ENCODE measurements around the gene NDUFC2. TPM values are rescaled to one million over a fixed set of nuclear protein-coding genes. Genes with fewer than 3 reads are reported as not detected.

The NDUFC2 gene
- total and polyA plus RNA-seq, 2 donors (not counting 1 experiment from before 2014, with no cell fraction given), result 49.0 to 65.0 TPM

GRCh38 chr11:78065203-78065602, 14.5 kb downstream of the NDUFC2 start:
- ChIA-PET CTCF (no interaction called here), POLR2A (no interaction called here)
- DNase-seq, result no peak
- H3K4me2 ChIP-seq (replicated peaks; ENCODE audit: low read depth, low read length, poor library complexity, severe bottlenecking), result no peak overlapping the region
- no peaks in the 10 kb centered on the region for H3K27me3 ChIP-seq (replicated peaks in 1 of 4; ENCODE audit: control extremely low read depth in 1 of 4, control insufficient read depth in 3 of 4, insufficient read depth in 4 of 4, low read length in 3 of 4)
- H3K4me1 ChIP-seq (ENCODE audit: control insufficient read depth in 2 of 2, insufficient read depth in 2 of 2, low read length in 2 of 2), result no peaks in the 10 kb centered on the region
- no peaks in the 10 kb centered on the region for H4K20me1 ChIP-seq (ENCODE audit: control insufficient read depth, insufficient read depth, low read length, poor library complexity, severe bottlenecking)
- H2AFZ ChIP-seq (ENCODE audit: insufficient read depth, low read depth, low read length, poor library complexity, severe bottlenecking), result no peak overlapping the region
- no peak overlapping the region for H3K9ac ChIP-seq (ENCODE audit: low read length)
- H3K27ac Mint-ChIP-seq, result no peak overlapping the region
- H3K9me3 Mint-ChIP-seq (ENCODE audit: insufficient read depth), result no peaks in the 10 kb centered on the region
- H3K27me3 Mint-ChIP-seq, result no peaks in the 10 kb centered on the region
- no peak for TF ChIP-seq EZH2 (IDR thresholded peaks at IDR 0.05; ENCODE audit: borderline replicate concordance, insufficient read depth, low read depth, low read length, poor library complexity, severe bottlenecking)
- TF ChIP-seq CTCF (IDR thresholded peaks at IDR 0.05), result no peak
- H3K4me1 Mint-ChIP-seq, result no peaks in the 10 kb centered on the region
- no peak overlapping the region for H3K4me3 ChIP-seq (ENCODE audit: control extremely low read depth in 1 of 5, extremely low read depth in 1 of 5, insufficient read depth in 1 of 5, low read depth in 2 of 5, low read length in 4 of 5)
- H3K79me2 ChIP-seq (ENCODE audit: control insufficient read depth, insufficient read depth, low read length), result no peaks in the 10 kb centered on the region
- no peak for ATAC-seq (ENCODE audit: low read depth)
- no peaks in the 10 kb centered on the region for H3K9me3 ChIP-seq (ENCODE audit: control extremely low read depth in 1 of 3, control insufficient read depth in 2 of 3, insufficient read depth in 1 of 3, low read length in 2 of 3)
- intact Hi-C loops (cut with micrococcal nuclease), result no loop called here
- no peak overlapping the region for H3K27ac ChIP-seq (ENCODE audit: low read length in 2 of 2)
- H3K4me3 Mint-ChIP-seq, result no peak overlapping the region
- H3K36me3 ChIP-seq (replicated peaks in 1 of 2; ENCODE audit: control extremely low read depth in 1 of 2, control insufficient read depth in 1 of 2, extremely low read depth in 1 of 2, insufficient read depth in 2 of 2, low read length in 1 of 2), result peaks cover 4 to 21% of the 10 kb centered on the region in 2 experiments
- WGBS (ENCODE audit: insufficient coverage), result 80% methylated on average over 1 of the region's 2 CpGs

- ATAC-seq (ENCODE audit: low read depth), result no peak
- 89% methylated on average over 12 of the region's 14 CpGs for WGBS (ENCODE audit: insufficient coverage)
- no peaks in the 10 kb centered on the region for H3K9me3 ChIP-seq (ENCODE audit: control extremely low read depth in 1 of 3, control insufficient read depth in 2 of 3, insufficient read depth in 1 of 3, low read length in 2 of 3)
- no peak within 1 kb of the TSS for H3K27ac Mint-ChIP-seq
- no peaks in the 10 kb centered on the region for H3K27me3 ChIP-seq (replicated peaks in 1 of 4; ENCODE audit: control extremely low read depth in 1 of 4, control insufficient read depth in 3 of 4, insufficient read depth in 4 of 4, low read length in 3 of 4)
- no peaks in the 10 kb centered on the region for H3K4me1 ChIP-seq (ENCODE audit: control insufficient read depth in 2 of 2, insufficient read depth in 2 of 2, low read length in 2 of 2)
- no peaks in the 10 kb centered on the region for H3K4me1 Mint-ChIP-seq
- intact Hi-C loops (cut with micrococcal nuclease), result no loop called here
- no peak for DNase-seq
- no peaks in the 10 kb centered on the region for H3K79me2 ChIP-seq (ENCODE audit: control insufficient read depth, insufficient read depth, low read length)
- no peak within 1 kb of the TSS for H3K4me2 ChIP-seq (replicated peaks; ENCODE audit: low read depth, low read length, poor library complexity, severe bottlenecking)
- no peak for TF ChIP-seq EZH2 (IDR thresholded peaks at IDR 0.05; ENCODE audit: borderline replicate concordance, insufficient read depth, low read depth, low read length, poor library complexity, severe bottlenecking)
- TF ChIP-seq CTCF (IDR thresholded peaks at IDR 0.05), result no peak
- no peak within 1 kb of the TSS for H3K4me3 Mint-ChIP-seq
- H3K27ac ChIP-seq (ENCODE audit: low read length in 2 of 2), result no peak within 1 kb of the TSS
- no peaks in the 10 kb centered on the region for H3K27me3 Mint-ChIP-seq
- H3K9ac ChIP-seq (ENCODE audit: low read length), result no peak within 1 kb of the TSS
- H3K9me3 Mint-ChIP-seq (ENCODE audit: insufficient read depth), result no peaks in the 10 kb centered on the region
- no peak within 1 kb of the TSS for H3K4me3 ChIP-seq (ENCODE audit: control extremely low read depth in 1 of 5, extremely low read depth in 1 of 5, insufficient read depth in 1 of 5, low read depth in 2 of 5, low read length in 4 of 5)
- POLR2A ChIA-PET, result no interaction called here
- H3K36me3 ChIP-seq (replicated peaks in 1 of 2; ENCODE audit: control extremely low read depth in 1 of 2, control insufficient read depth in 1 of 2, extremely low read depth in 1 of 2, insufficient read depth in 2 of 2, low read length in 1 of 2), result peaks cover 4 to 8% of the 10 kb centered on the region in 2 experiments
- CTCF ChIA-PET, result no interaction called here
- no peaks in the 10 kb centered on the region for H4K20me1 ChIP-seq (ENCODE audit: control insufficient read depth, insufficient read depth, low read length, poor library complexity, severe bottlenecking)
- H2AFZ ChIP-seq (ENCODE audit: insufficient read depth, low read depth, low read length, poor library complexity, severe bottlenecking), result no peak within 1 kb of the TSS
Measured at GRCh38 chr11:78063440-78064181, 16.1 kb downstream of the NDUFC2 start, which contains the start of gene THRSP. THRSP (plus strand) TSS chr11:78063861; CDS start chr11:78063882, 21 bp downstream.

Measured in B cell (primary cell).